ENCODE data around the gene ARFGAP2.
"Not testable (repeated sequence)": the region's sequence is repeated elsewhere in the genome, so short reads cannot be mapped to it uniquely, and the experiment has no call there.

The ARFGAP2 gene

GRCh38 chr11:47176328-47177228 is at the start of gene ARFGAP2:
Gene ARFGAP2 (minus strand): TSS chr11:47176879. CDS start chr11:47176853, 26 bp downstream.
- DNase-seq (ENCODE audit: low read depth) = peak; percentile 67

- DNase-seq (ENCODE audit: low read depth) = no peak
Observed at GRCh38 chr11:47225552-47226400, 49.1 kb upstream of the ARFGAP2 start.

GRCh38 chr11:47222696-47223095 is 46.0 kb upstream of the ARFGAP2 start:
- DNase-seq (ENCODE audit: low read depth) = no peak

- peak; percentile 76 for DNase-seq (ENCODE audit: low read depth)
Observed at GRCh38 chr11:47220401-47220821, 43.7 kb upstream of the ARFGAP2 start.

GRCh38 chr11:47216121-47216798 is 39.6 kb upstream of the ARFGAP2 start:
- peak; percentile 87 for DNase-seq (ENCODE audit: low read depth)

GRCh38 chr11:47215366-47215910 is 38.8 kb upstream of the ARFGAP2 start:
- no peak for DNase-seq (ENCODE audit: low read depth)

GRCh38 chr11:47213950-47214565 is 37.4 kb upstream of the ARFGAP2 start:
- DNase-seq (ENCODE audit: low read depth) = peak; percentile 54

- no peak for DNase-seq (ENCODE audit: low read depth)
Observed at GRCh38 chr11:47212938-47213337, 36.3 kb upstream of the ARFGAP2 start.

- no peak for DNase-seq (ENCODE audit: low read depth)
Observed at GRCh38 chr11:47208628-47209027, 31.9 kb upstream of the ARFGAP2 start.

- not testable (repeated sequence) for DNase-seq (ENCODE audit: low read depth)
Observed at GRCh38 chr11:47208008-47208552, 31.4 kb upstream of the ARFGAP2 start.

- DNase-seq (ENCODE audit: low read depth) = no peak
Observed at GRCh38 chr11:47207459-47207858, 30.8 kb upstream of the ARFGAP2 start.

GRCh38 chr11:47206577-47206976 is 29.9 kb upstream of the ARFGAP2 start:
- DNase-seq (ENCODE audit: low read depth) = not testable (repeated sequence)

GRCh38 chr11:47204637-47204989 is 27.9 kb upstream of the ARFGAP2 start:
- no peak for DNase-seq (ENCODE audit: low read depth)

- DNase-seq (ENCODE audit: low read depth) = no peak
Observed at GRCh38 chr11:47202576-47202975, 25.9 kb upstream of the ARFGAP2 start.

GRCh38 chr11:47201015-47201414 is 24.3 kb upstream of the ARFGAP2 start:
- DNase-seq (ENCODE audit: low read depth) = no peak

- DNase-seq (ENCODE audit: low read depth) = not testable (repeated sequence)
Observed at GRCh38 chr11:47198161-47198560, 21.5 kb upstream of the ARFGAP2 start.

GRCh38 chr11:47192111-47192510 is 15.4 kb upstream of the ARFGAP2 start:
- no peak for DNase-seq (ENCODE audit: low read depth)

- not testable (repeated sequence) for DNase-seq (ENCODE audit: low read depth)
Observed at GRCh38 chr11:47191137-47191536, 14.5 kb upstream of the ARFGAP2 start.

- DNase-seq (ENCODE audit: low read depth) = peak; percentile 67
Observed at GRCh38 chr11:47189100-47189834, 12.6 kb upstream of the ARFGAP2 start.

GRCh38 chr11:47188259-47188658 is 11.6 kb upstream of the ARFGAP2 start:
- DNase-seq (ENCODE audit: low read depth) = no peak

Measured in HS-5 (cell line).